Hepatocyte (in vitro differentiated cells): Measurements from ENCODE around the gene ST3GAL4.

Source experiments
- CTCF ChIP-seq: fragments of 200-600 bp; sonication (generic); IDR thresholded peaks from 2 replicates; pipeline ENCODE4 v1.5.1; 2016; ENCODE audit warnings: antibody characterized with exemption, mild to moderate bottlenecking; ENCODE audit not compliant: poor library complexity
- EZH2 ChIP-seq: fragments of 200-600 bp; sonication (generic); IDR thresholded peaks from 2 replicates; pipeline ENCODE4 v1.6.1; 2016; ENCODE audit warnings: antibody characterized with exemption, mild to moderate bottlenecking, borderline replicate concordance

- TF ChIP-seq CTCF (no peak), EZH2 (no peak)
Measured at GRCh38 chr11:126461996-126462395, 106.5 kb downstream of the ST3GAL4 start.
